Superior temporal gyrus (tissue), 1 donor: ENCODE data around the gene MAP2K3.

Experiments
- DNase-seq: peaks from one replicate; pipeline ENCODE4 v3.0.0-alpha.2; 2016; ENCODE audit errors: extremely low spot score

MAP2K3 gene

DNA sequence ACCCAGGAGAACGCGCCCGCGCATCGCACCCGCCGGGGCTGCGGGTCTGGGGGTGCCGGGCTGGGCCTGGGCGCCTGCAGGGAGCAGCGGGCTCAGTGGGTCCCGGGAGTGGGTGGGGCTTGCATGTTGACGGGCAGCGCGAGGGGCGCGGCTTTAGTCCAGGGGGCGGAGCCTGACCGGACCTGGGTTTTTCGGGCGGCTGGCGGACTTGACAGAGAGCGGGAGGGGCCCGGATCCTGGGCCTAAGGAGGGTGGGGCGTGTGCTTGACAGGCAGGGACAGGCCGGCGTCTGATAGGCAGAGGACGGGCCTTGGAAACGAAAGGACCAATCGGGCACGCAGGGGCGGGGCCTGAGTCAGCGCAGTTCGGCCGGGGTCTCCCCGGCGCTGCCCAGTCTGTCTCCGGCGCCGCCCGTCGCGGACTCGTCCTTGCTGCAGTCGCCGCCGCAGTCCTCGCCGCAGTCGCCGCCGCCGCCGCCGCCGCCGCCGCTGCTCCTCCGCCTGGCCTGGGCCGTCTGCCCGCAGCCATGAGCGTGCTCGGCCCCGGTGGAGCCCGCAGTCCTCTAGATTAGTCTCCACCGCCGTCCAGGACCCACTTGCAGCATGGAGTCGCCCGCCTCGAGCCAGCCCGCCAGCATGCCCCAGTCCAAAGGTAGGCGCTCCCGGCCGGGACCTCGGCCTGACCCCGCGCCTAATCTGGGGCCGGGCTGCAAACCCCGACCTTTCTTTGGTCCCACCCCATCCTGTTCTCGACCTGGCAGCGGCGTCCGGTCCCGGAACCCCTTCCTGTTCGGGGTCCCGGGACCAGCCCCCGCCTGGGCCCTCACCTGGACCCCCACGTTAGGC is at the start of gene MAP2K3:
TSS of gene MAP2K3 (plus strand) at position 393 of the 845 bp plus-strand sequence. CDS start at position 603, 210 bp downstream.
- peak; percentile 99 for DNase-seq

DNA sequence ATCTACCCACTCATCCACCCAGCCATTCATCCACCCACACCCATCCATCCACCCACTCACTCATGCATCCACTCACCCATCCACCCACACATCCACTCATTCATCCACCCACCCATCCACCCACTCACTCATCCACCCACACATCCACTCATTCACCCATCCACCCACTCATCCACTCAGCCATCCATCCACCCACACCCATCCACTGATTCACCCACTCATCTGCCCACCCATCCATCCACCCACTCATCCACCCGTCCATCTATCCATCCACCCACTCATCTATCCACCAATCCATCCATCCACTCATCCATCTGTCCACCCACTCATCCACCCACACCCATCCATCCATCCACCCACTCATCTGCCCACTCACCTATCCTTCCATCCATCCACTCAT is 48.6 kb upstream of the MAP2K3 start:
- DNase-seq, result no peak

DNA sequence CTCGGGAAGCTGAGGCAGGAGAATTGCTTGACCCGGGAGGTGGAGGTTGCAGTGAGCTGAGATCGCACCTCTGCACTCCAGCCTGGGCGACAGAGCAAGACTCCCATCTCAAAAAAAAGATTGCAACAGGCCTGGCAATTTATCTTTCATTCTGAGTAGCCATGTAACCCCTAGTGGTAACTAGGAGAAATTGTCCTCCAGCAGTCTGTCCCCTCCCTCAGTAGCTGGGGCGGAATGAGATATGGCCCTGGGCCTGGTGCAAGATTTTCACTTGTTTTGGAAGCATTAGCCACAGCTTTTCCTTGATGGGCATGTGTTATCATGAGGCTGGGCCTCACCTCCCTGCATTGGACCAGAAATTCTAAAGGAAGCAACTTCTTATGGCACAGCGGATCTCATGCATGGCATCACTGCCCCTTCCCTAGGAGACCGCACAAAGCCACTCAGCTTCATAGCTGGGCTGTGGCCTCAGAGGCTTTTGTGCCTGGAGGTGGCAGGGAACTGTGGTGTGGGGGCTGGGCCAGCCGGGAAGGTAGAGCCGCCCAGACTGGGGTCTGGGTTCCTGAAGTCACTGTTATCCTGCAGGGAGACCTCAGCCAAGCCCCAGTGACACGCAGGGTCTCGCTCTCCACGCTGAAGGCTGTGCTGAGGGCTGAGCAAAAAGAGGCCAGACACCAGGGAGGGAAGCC is 44.7 kb upstream of the MAP2K3 start:
- DNase-seq, result peak; percentile 22

DNA sequence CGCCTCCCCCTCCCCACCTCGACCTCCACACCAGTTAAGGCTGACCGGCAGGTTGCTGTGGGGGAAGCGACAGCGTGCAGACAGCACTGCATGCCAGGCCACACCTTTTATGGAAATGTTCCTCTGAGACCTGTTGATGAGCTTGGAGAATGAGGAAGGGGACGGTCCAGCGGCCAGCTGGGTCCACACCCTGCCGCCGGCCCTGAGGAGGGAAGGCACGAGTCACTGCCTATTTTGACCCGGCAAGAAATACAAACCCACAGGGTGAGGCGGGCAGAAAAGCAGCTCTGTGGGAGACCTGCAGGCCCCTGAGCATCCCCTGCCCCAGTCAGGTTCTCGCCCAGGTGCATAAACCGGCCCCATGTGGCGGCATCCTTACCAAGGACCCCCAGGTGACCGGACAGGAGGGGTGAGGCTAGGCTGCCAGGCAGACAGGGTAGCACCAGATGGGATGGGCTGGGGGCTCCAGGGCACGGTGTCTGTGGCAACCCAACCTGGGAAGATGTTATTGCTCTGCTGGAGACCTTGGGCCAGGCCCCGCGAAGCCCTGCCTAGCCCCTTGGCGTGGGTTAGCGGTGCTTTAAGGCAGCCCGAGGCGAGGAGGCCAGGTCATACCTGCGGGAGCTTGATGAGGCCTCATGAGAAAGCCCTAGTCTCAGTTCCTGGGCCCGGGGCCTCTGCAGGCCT is 44.0 kb upstream of the MAP2K3 start:
- no peak for DNase-seq

DNA sequence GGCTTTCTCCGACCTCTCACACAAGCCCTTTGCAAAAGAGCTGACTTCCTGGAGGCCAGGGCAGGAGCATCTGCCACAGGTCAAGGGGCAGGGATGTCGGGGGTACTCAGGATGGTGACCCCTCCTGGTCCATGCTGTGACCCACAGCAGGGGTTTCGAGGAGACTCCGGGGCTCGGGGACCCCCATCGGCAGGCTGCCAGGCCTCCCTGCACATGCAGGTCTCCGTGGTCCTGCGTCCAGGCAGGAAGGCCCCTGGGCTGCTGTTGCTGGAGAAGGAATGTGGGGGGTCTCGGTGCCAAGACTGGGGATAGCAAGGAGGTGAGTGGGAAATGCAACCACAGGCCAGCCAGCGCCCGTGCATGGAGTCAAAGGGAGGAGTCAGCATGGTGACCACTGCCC is 42.9 kb upstream of the MAP2K3 start:
- DNase-seq, result no peak

DNA sequence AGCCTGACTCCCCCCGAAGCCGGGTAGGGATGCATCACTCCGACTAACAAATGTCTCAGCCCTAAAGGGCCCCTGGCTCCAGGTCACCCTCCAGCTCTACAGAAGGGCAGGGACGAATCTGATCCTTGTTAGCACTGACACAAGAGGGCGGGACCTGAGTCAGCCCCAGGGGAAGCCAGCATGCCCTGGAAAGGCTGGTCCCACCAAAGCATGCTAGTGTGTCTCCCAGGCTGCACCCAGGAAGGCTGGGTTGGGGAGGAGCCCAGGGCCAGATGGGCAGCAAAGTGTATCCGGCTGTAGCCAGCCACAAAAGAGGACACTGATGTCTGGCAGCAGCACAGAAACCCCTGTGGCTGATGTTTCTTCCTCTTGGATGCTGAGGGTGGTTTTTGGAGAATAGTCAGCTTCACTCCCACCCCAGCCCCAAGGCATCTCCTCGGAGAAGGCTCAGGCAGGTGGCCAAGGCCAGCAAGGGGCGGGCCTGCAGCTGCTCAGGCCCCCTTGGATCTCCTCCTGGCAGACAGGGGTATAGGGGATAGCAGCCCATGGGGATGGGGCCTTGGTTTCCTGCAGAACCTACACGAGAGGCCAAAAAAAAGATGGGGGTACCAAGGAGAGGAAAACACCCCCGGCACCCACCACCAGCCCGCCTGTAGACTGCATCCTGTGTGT is 42.3 kb upstream of the MAP2K3 start:
- no peak for DNase-seq

DNA sequence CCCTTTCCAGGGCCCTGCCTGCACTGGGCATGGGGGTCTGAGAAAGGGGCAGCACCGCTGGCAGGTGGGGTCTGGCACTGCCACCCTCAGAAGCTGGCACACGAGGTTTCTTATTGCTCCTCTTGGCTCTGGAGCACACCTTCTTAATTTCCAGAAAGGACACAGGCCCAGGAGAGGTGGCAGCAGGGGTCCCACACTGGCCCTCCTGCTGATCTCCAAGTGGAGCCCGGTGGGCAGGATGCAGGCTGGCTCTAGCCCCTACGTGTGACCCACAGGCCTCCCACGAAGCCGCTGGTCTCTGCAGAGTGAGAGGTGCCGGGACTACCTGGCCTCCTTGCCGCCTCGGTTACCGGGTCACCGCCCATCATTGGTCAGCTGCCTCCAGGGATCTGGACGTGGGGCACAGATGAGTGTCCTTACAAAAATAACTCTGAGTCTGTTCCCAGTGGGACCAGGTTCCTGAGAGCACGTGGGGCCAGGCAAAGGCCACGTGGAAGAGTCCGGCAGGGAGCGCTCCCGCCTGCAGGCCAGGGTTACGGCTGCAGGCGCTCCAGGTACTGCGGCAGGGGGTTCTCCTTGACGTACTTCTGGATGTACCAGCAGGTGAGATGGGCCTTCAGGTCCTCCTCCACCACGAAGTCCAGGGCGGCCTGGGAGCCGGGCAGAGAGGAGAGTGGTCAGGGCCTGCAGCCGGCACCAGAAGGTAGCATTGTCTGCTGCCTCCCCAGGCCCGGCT is 41.6 kb upstream of the MAP2K3 start:
- no peak for DNase-seq

DNA sequence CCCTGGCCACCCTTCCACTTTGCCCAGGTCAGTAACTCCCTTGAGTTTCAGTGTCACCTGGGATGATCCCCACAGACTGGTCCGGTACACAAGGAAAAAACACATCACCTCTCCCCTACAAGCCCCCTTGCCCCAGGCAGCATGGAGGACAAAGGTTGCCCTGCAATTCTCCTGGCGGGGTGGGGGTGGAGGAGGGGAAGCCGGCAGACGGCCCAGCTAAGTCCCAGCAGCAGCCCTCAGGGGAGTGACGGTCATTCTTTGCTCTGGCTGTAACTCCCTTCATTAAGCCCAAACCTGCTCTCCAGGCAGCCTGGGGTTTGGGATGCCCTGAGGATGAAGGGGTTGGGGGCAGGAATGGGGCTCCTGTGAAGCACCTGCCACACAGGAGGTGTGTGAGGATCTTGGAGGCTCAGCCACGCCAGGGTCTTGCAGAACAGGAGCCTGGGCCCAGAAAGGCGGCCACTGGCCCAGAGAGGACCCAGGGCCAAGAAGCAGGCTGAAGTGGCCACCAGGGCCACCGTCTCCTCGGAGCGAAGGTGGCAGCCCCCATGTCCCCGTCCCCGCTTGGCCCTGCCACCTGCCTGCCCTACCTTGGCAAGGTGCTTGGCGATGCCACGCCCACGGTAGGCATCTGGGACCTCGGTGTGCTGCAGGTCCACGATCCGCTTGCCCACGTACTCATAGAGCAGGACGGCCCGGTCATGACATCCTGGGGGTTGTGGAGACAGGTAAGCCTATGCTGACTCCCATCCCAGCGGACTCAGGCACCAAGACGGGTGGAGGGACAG is 40.8 kb upstream of the MAP2K3 start:
- DNase-seq, result no peak

DNA sequence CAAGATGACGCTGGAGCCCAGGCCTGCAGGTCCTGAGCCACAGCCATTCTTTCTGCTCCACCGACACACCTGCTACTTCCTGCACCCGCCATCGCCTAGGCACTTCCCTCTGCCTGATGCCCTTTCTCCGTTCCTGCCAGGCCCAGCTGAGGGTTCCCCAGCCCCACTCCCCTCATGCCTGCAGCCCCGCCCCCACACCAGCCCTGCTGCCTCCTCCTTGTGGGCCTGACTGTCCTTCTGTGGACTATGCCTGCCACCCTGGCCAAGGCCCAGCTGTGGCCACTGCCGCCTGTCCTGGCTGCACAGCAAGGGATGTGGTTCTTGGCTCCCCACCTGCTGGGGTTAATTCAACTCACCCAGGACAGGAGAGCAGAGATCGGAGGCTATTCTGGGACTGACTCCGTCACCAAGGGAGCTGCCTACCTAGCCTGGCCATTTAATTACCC is 38.8 kb upstream of the MAP2K3 start:
- no peak for DNase-seq

DNA sequence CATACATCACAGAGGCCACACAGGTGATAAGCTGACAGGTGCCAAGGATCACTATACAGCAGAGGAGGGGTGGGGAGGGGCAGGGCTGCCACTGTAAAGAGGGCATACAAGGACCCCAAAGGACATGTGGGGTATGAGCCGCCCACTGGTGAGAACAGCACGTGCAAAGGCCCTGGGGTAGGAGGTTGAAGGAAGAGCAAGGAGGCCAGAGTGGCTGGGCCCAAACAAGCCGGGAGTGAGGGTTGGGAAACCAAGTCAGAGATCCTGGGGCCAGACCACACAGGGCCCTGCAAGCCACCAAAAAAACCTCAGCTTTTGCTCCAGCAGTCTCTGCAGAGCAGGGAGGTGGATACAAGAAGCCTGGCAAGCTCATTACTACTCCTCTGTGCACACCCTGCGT is 37.8 kb upstream of the MAP2K3 start:
- DNase-seq, result no peak

DNA sequence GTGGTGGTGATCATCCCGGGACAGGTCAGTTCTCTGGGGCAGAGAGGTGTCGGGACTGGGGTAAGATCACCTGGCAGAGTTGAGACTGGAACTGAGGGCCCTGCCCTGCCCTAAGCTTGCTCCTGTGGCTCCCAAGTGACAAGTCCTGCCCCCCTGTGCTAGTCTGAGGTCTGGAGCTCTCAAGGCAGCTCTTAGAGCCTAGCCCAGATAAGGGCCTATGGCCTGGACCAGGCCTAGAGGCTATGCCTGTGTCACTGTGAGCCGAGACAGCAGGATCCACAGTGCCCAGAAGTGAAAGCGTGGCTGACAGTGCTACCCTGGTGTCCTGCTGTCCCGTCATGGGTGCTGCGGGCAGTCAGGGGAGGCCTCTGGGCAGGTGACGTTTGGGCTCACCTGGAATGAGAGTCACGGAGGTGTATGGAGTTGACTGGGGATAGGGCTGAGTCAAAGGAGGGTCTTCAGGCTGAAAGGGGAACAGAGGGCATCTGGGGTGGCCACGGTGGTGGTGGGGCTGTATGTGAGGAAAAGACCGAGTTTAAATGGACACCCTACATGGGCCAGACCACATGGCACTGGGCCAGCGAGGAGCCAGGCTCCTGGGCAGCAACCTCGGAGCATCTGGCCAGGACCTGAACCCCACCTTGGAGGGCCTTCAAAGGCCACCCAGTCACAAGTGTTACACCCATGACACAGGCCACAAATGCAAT is 36.8 kb upstream of the MAP2K3 start:
- DNase-seq, result no peak

DNA sequence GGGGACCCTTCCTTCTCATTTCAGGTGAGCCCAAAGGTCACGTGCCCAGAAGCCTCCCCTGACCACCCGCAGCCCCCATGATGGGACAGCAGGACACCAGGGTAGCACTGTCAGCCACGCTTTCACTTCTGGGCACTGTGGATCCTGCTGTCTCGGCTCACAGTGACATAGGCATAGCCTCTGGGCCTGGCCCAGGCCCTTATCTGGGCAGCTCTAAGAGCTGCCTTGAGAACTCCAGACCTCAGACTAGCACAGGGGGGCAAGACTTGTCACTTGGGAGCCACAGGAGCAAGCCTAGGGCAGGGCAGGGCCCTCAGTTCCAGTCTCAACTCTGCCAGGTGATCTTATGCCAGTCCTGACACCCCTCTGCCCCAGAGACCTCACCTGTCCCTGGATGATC is 36.0 kb upstream of the MAP2K3 start:
- no peak for DNase-seq

DNA sequence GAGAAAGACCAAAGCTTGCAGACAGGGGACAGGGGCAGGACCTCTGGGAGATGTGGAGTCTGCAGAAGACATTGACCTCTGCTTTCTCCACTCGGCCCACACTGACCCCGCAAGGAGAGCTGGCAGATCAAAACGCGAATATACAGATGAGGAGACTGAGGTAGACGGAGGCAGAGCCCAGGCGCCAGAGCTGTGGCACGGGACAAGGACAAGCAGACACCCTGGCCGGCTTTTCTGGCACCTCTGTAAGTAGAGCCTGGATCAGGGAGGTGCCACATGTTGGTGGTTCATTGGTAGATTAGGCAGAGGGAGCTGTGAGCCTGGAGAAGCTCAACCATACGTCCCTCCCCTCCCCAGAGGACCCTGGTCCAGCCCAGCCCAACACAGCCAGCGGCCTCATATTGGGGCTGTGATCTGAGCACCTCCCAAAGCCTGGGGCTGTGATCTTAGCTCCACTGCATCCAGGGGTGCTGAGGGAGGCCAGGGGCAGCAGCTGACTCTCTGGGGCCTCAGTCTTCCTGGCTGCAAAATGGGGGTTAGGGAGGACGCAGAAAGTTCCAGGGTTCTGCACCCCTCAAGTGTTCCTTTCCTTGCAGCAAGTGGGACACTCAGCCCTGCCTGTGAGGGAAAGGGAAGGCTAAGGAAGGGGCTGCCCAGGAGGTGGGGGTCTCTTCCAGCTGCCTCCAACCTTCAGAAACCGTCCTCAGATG is 35.3 kb upstream of the MAP2K3 start:
- DNase-seq, result no peak

DNA sequence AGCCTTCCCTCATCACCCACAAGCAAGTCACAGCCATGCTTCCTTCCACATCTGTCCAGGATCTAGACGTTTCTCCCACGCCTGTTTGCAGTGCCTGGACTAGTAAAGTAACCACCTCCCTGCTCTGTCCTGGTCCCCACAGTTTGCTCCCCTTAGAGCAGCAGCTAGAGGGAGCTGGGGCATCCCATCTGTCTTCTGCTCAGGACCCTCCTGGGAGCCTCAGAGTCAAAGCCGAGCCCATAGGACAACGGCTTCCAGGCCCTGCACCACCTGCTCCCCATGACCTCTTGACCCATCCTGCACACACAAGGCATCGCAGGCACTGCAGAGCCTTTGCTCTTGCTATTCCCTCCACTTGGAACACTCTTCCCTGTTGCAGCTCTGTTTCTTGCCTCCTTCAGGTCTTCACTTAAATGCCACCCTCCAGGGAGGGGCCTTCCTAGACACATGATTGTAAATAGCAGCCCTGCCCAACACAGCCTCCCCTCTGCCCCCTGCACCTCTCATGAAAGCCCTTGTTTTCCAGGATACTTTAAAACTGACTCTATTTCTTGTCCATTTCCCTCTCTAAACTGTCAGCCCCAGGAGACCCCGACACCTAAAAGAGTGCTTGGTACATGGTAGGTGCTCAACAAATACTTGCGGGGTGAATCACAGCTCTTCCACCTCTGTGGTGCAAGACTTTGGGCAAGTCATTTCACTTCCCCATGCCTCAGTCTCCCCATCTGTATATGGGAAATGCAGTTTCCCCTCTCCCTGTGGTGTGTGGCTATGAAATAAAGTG is 34.4 kb upstream of the MAP2K3 start:
- DNase-seq, result no peak

DNA sequence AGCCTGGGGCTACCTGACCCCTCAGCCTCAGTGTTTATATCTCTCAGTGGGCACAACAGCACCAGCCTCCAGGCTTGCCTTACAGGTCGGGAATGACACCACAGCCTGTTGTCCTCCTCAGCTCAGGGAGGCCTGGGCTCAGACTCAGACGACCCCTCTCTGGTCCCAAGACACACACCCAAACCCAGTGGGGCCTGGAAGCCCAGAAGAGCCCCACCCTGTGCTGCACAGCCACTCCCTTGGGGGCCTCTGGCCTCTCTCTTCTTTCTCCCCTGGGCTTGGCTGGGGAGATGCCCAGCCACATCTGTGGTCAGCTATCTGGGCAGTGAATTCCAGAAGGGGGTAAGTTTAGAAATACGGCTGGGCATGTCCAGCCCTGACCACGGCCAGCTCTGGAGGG is 33.7 kb upstream of the MAP2K3 start:
- DNase-seq, result no peak

DNA sequence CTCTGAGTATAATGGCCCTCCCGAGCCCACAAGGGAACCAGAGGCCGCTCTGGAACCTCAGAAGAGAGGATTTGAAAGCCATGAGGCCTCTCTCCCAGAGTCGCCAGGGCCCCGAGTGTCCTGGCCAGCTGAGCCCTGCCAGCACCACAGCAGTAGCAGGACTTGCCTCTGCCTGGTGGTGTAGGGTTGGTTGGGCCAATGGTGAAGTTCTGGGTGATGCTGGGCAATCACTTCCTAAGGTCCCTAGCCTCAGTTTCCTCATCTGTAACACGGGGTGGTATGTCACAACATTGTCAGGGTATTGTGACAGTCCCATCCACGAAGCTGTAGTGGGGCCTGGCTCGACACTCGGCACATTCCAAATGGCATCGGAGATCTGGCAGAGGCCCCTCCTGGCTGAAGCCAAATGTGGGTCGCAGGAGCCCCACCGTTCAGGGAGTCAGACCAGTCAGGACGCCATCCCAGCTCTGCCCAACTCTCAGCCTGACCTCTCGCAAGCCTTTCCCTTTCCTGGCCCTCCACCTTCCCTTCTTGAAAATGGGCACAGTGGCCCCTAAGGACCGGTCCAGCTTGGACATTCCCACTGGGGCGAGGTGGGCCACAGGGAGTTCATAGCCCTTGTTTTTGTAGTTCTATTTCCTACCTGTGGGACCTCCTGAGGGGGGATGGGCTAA is 33.0 kb upstream of the MAP2K3 start:
- no peak for DNase-seq

DNA sequence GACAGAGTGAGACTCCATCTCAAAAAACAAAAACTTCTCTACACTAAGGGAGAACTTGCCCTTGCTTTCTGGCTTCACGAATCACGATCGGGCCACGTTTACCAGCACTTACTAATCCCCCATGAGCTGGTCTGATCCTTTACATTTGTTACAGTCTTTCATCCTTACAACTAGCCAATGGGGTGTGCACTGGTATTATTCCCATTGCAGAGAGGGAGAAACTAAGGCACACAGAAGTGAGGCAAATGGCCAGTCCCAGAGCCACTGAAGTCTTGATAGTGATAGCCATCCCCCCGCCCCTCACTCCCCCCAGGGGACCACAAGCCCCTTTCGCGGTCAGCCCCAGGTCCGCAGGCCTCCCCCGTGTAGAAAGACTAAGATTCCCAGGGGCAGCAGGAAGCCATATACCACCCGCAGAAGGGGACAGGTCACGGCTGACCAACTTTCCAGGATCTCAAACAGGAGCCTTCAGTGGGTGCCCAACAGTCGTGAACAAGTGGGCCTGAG is 32.2 kb upstream of the MAP2K3 start:
- DNase-seq, result no peak
